Body of pancreas (tissue), 4 donors: ENCODE results near the gene MAML2.

ENCODE experiments used
- CTCF ChIP-seq, 7 experiments: fragments of 450-650 bp in 4 of 7; fragments of 200-600 bp in 3 of 7; sonication (generic) in 3 of 7; IDR thresholded peaks; one replicate each; pipeline ENCODE4 v1.5.1; 2016 to 2019; ENCODE audit warnings: antibody characterized with exemption in 7 of 7
- POLR2A ChIP-seq, 3 donors: fragments of 450-650 bp; IDR thresholded peaks; one replicate each; pipeline ENCODE4 v1.6.1; 2016; ENCODE audit warnings: antibody characterized with exemption in 3 of 3, mild to moderate bottlenecking in 2 of 3

- TF ChIP-seq CTCF (IDR thresholded peaks at IDR 0.05) (no peak), POLR2A (IDR thresholded peaks at IDR 0.05) (no peak)
Measured at GRCh38 chr11:96158126-96158525, 184.9 kb downstream of the MAML2 start.
